ENCODE measurements around the gene GULP1. TPM values are rescaled to one million over a fixed set of nuclear protein-coding genes. Genes with fewer than 3 reads are reported as not detected.
"Not testable (repeated sequence)": the region's sequence is repeated elsewhere in the genome, so short reads cannot be mapped to it uniquely, and the experiment has no call there.

The GULP1 gene
- total RNA-seq, 1 experiment from 2014 or later, result 140 TPM

DNA sequence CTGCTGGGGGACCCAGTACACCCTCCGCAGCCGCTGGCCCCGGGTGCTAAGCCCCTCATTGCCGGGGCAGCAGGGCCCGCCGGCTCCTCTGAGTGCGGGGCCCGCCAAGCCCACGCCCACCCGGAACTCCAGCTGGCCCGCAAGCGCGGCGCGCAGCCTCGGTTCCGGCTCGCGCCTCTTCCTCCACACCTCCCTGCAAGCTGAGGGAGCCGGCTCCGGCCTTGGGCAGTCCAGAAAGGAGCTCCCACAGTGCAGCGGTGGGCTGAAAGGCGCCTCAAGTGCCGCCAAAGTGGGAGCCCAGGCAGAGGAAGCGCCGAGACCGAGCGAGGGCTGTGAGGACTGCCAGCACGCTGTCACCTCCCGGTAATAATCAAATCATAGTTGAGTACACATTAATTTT is 314.9 kb downstream of the GULP1 start:
- H2AK5ac ChIP-seq (ENCODE audit: insufficient read length, low read length); H3K9me3 ChIP-seq (ENCODE audit: control insufficient read depth, low read depth, low read length); H3K4ac ChIP-seq (ENCODE audit: low read depth, low read length); H2BK20ac ChIP-seq (ENCODE audit: low read depth, low read length, poor library complexity, severe bottlenecking); H3K56ac ChIP-seq (ENCODE audit: insufficient read length, low read depth, low read length); H2BK5ac ChIP-seq (ENCODE audit: insufficient read length, low read length); H4K8ac ChIP-seq (replicated peaks; ENCODE audit: insufficient read length, low read depth, low read length); H3K27me3 Mint-ChIP-seq (ENCODE audit: low read depth); H2BK15ac ChIP-seq (ENCODE audit: low read depth, low read length); H4K20me1 ChIP-seq (ENCODE audit: control insufficient read depth, insufficient read depth, insufficient read length); H3K27ac Mint-ChIP-seq; H3K4me3 Mint-ChIP-seq; H3K9me3 Mint-ChIP-seq; H3K14ac ChIP-seq (ENCODE audit: insufficient read depth, low read length); H3K27me3 ChIP-seq (ENCODE audit: insufficient read depth, low read length); DNase-seq; H3K23ac ChIP-seq (ENCODE audit: insufficient read length, low read depth, low read length); H3T11ph ChIP-seq (ENCODE audit: low read length); H3K36me3 Mint-ChIP-seq (ENCODE audit: insufficient read depth in 1 of 3, low read depth in 3 of 3); H3K9ac ChIP-seq (ENCODE audit: extremely low read depth, insufficient read length, low read length); H2BK120ac ChIP-seq (ENCODE audit: low read depth, low read length, poor library complexity, severe bottlenecking); H3K18ac ChIP-seq (ENCODE audit: insufficient read length, low read depth, low read length); H4K91ac ChIP-seq (ENCODE audit: insufficient read length, low read depth, low read length); H4K5ac ChIP-seq (ENCODE audit: insufficient read length, low read depth, low read length); H3K27ac ChIP-seq (ENCODE audit: insufficient read length, low read depth, low read length); H3K79me2 ChIP-seq (ENCODE audit: insufficient read depth, low read length); H3K4me1 ChIP-seq (ENCODE audit: insufficient read depth, low read length); H3K4me1 Mint-ChIP-seq; H2AFZ ChIP-seq (ENCODE audit: low read length); H2BK12ac ChIP-seq (ENCODE audit: insufficient read length, low read depth, low read length); H3K23me2 ChIP-seq (ENCODE audit: insufficient read length, low read depth, low read length, poor library complexity, severe bottlenecking); H3K4me2 ChIP-seq (ENCODE audit: insufficient read depth, insufficient read length, low read length); H3K79me1 ChIP-seq (ENCODE audit: insufficient read depth, low read depth, low read length, poor library complexity, severe bottlenecking): not testable (repeated sequence)
- no CpG with 5 or more reads among the region's 30 CpGs for WGBS (ENCODE audit: extremely low coverage, insufficient read length, low lambda C conversion rate)
